HCT116 (cell line): Measurements from ENCODE around the gene RARB. TPM values are rescaled to one million over a fixed set of nuclear protein-coding genes. Genes with fewer than 3 reads are reported as not detected.

Source experiments
- ATAC-seq: fragments of 200-7000 bp; cut with Tn5 transposase; 2 replicates; pipeline ENCODE4 v1.9.1; 2020; ENCODE audit warnings: mild to moderate bottlenecking, moderate library complexity
- BruUV-seq: library from RNA; stranded (reverse); fragments of 400-500 nt; replicated peaks from 2 replicates; lab custom pipeline; 2021; lab: Mats Ljungman, UMichigan
- CTCF ChIA-PET: fragments of 300-600 bp; sonication (Branson Sonifier 250); formaldehyde crosslinking; loops from one replicate; lab custom pipeline; 2021; ENCODE audit warnings: antibody characterized with exemption; lab: Charles Lee
- POLR2A ChIA-PET: fragments of 300-600, 350-600 bp; sonication (Branson Sonifier 250); formaldehyde crosslinking; loops from one replicate; lab custom pipeline; 2021; ENCODE audit warnings: antibody characterized with exemption; lab: Charles Lee
- RAD21 ChIA-PET, 2 experiments: fragments of 300-600 bp; sonication (Branson Sonifier 250); formaldehyde crosslinking; loops; one replicate each; lab custom pipeline; 2023; ENCODE audit warnings: low total read pairs in 2 of 2; ENCODE audit not compliant: uncharacterized antibody in 2 of 2, unreplicated experiment in 2 of 2, low non-redundant PET in 1 of 2; lab: Charles Lee
- DNase-seq: peaks from one replicate; pipeline ENCODE4 v3.0.0-alpha.2; 2010; ENCODE audit warnings: low read depth, low spot score
- H2AFZ ChIP-seq: fragments of 200-600 bp; shearing (Covaris generic), sonication (generic); 2 replicates; pipeline ENCODE4 v1.6.1; 2017; ENCODE audit warnings: low read depth, mixed run types, mixed read lengths, antibody characterized with exemption, low read length; ENCODE audit not compliant: poor library complexity, severe bottlenecking
- H3K27ac ChIP-seq: 2 replicates; pipeline ENCODE4 v1.5.1; 2012; ENCODE audit warnings: low read depth, low read length
- H3K27me3 ChIP-seq: fragments of 200-600 bp; sonication (generic); 2 replicates; pipeline ENCODE4 v1.6.1; 2016; ENCODE audit warnings: mixed run types, low read length, mixed read lengths; ENCODE audit not compliant: insufficient read depth
- H3K36me3 ChIP-seq, 2 experiments: fragments of 200-500 bp in 1 of 2; fragments of 200-600 bp in 1 of 2; sonication (Bioruptor generic) in 1 of 2; sonication (generic) in 1 of 2; 2 replicates each; pipeline versions ENCODE4 v1.5.1 to v1.6.1; 2014 to 2016; ENCODE audit warnings: low read length in 2 of 2, inconsistent platforms in 1 of 2, mixed read lengths in 1 of 2, mixed run types in 1 of 2; ENCODE audit not compliant: insufficient read depth in 2 of 2, control insufficient read depth in 1 of 2
- H3K4me1 ChIP-seq, 2 experiments: fragments of 200-600 bp in 1 of 2; sonication (generic) in 1 of 2; 2 replicates each; pipeline versions ENCODE4 v1.5.1 to v1.6.1; 2012 to 2017; ENCODE audit warnings: low read length in 2 of 2, inconsistent platforms in 1 of 2, mild to moderate bottlenecking in 1 of 2, mixed read lengths in 1 of 2, mixed run types in 1 of 2, moderate library complexity in 1 of 2; ENCODE audit not compliant: insufficient read depth in 2 of 2, control insufficient read depth in 1 of 2
- H3K4me2 ChIP-seq: fragments of 200-600 bp; sonication (generic); 2 replicates; pipeline ENCODE4 v1.6.1; 2017; ENCODE audit warnings: mixed run types, low read length, mixed read lengths
- H3K4me3 ChIP-seq, 2 experiments: fragments of 200-600 bp in 1 of 2; sonication (generic) in 1 of 2; replicated peaks in 1 of 2; 2 replicates each; pipeline ENCODE4 v1.5.1; 2011 to 2016; ENCODE audit warnings: low read length in 2 of 2, control low read depth in 1 of 2, low read depth in 1 of 2, mild to moderate bottlenecking in 1 of 2, mixed read lengths in 1 of 2, mixed run types in 1 of 2
- H3K79me2 ChIP-seq: fragments of 200-600 bp; sonication (generic); 2 replicates; pipeline ENCODE4 v1.6.1; 2017; ENCODE audit warnings: mild to moderate bottlenecking, mixed run types, low read length, moderate library complexity, mixed read lengths; ENCODE audit not compliant: insufficient read depth
- H3K9ac ChIP-seq: fragments of 200-600 bp; sonication (generic); 2 replicates; pipeline ENCODE4 v1.6.1; 2016; ENCODE audit warnings: low read length, mixed read lengths
- H3K9me2 ChIP-seq: fragments of 200-600 bp; sonication (generic), shearing (Covaris generic); 2 replicates; pipeline ENCODE4 v1.6.1; 2017; ENCODE audit warnings: mixed run types, mild to moderate bottlenecking, moderate library complexity; ENCODE audit not compliant: insufficient read depth
- H3K9me3 ChIP-seq, 2 experiments: fragments of 200-500 bp in 1 of 2; fragments of 200-600 bp in 1 of 2; sonication (Bioruptor generic) in 1 of 2; sonication (generic) in 1 of 2; 2 replicates each; pipeline ENCODE4 v1.6.1; 2014 to 2017; ENCODE audit warnings: low read length in 2 of 2, mixed read lengths in 2 of 2, inconsistent platforms in 1 of 2, low read depth in 1 of 2, mild to moderate bottlenecking in 1 of 2, mixed run types in 1 of 2, moderate library complexity in 1 of 2; ENCODE audit not compliant: control insufficient read depth in 1 of 2, insufficient read depth in 1 of 2
- H4K20me1 ChIP-seq: fragments of 200-600 bp; sonication (generic), shearing (Covaris generic); 2 replicates; pipeline ENCODE4 v1.6.1; 2017; ENCODE audit warnings: mixed run types, mild to moderate bottlenecking, moderate library complexity; ENCODE audit not compliant: insufficient read depth
- ATF3 ChIP-seq: IDR thresholded peaks from 2 replicates; pipeline ENCODE4 v1.6.1; 2012
- EGR1 ChIP-seq: IDR thresholded peaks from 2 replicates; pipeline ENCODE4 v1.6.1; 2012; ENCODE audit warnings: low read depth
- EZH2 ChIP-seq: fragments of 200-600 bp; sonication (generic); IDR thresholded peaks from 2 replicates; pipeline ENCODE4 v1.6.1; 2017; ENCODE audit warnings: antibody characterized with exemption, mixed run types
- FOSL1 ChIP-seq: IDR thresholded peaks from 2 replicates; pipeline ENCODE4 v1.6.1; 2012; ENCODE audit warnings: low read depth
- JUND ChIP-seq: IDR thresholded peaks from 2 replicates; pipeline ENCODE4 v1.6.1; 2012
- POLR2A ChIP-seq: IDR thresholded peaks from 2 replicates; pipeline ENCODE4 v1.7.0; 2011; ENCODE audit warnings: borderline replicate concordance; ENCODE audit not compliant: insufficient read depth, insufficient read length; ENCODE audit errors: extremely low read depth
- POLR2AphosphoS5 ChIP-seq: IDR thresholded peaks from 2 replicates; pipeline ENCODE4 v1.6.1; 2011; ENCODE audit warnings: mild to moderate bottlenecking, low read depth, low read length, moderate library complexity
- SIN3A ChIP-seq: IDR thresholded peaks from 2 replicates; pipeline ENCODE4 v1.6.1; 2012; ENCODE audit warnings: low read depth
- SP1 ChIP-seq: IDR thresholded peaks from 2 replicates; pipeline ENCODE4 v1.6.1; 2012; ENCODE audit warnings: low read depth
- TCF7L2 ChIP-seq: IDR thresholded peaks from 2 replicates; pipeline ENCODE4 v1.7.0; 2011; ENCODE audit warnings: borderline replicate concordance, inconsistent platforms; ENCODE audit not compliant: insufficient read depth, insufficient read length; ENCODE audit errors: extremely low read depth
- ZBTB33 ChIP-seq: IDR thresholded peaks from 2 replicates; pipeline ENCODE4 v1.6.1; 2011; ENCODE audit warnings: mild to moderate bottlenecking, low read length, moderate library complexity; ENCODE audit not compliant: insufficient replicate concordance; ENCODE audit errors: extremely low read depth
- ZNF274 ChIP-seq: fragments of 200-500 bp; sonication (Bioruptor generic); IDR thresholded peaks from 2 replicates; pipeline ENCODE4 v1.6.1; 2014; ENCODE audit warnings: mild to moderate bottlenecking, low read depth, low read length, inconsistent platforms
- intact Hi-C: fragments of 100-400 bp; cut with micrococcal nuclease; formaldehyde crosslinking; loops from 2 replicates; pipeline ENCODE4 v1.10.0; 2022
- total RNA-seq: library from RNA; stranded (reverse); gene quantifications from one replicate; pipeline ENCODE4 v1.2.1, GENCODE V29; 2021; ENCODE audit not compliant: unreplicated experiment
- TF ChIP-seq, protein P1 (sequence below): IDR thresholded peaks from 2 replicates; pipeline ENCODE4 v1.6.1; 2012
- TF ChIP-seq, protein P2 (sequence below), 3 experiments: fragments of 200-600 bp in 1 of 3; sonication (generic) in 1 of 3; IDR thresholded peaks in 2 of 3; conservative IDR thresholded peaks in 1 of 3; 2 replicates each; pipeline ENCODE4 v1.5.1; 2012 to 2017; ENCODE audit warnings: low read depth in 2 of 3, low read length in 2 of 3, antibody characterized with exemption in 1 of 3, borderline replicate concordance in 1 of 3, control low read depth in 1 of 3, mild to moderate bottlenecking in 1 of 3, mixed read lengths in 1 of 3, mixed run types in 1 of 3, moderate library complexity in 1 of 3; ENCODE audit not compliant: insufficient read depth in 1 of 3
- TF ChIP-seq, protein P3 (sequence below): IDR thresholded peaks from 2 replicates; pipeline ENCODE4 v1.6.1; 2012; ENCODE audit warnings: low read depth

The RARB gene
- total RNA-seq, 1 experiment from 2014 or later: not detected

GRCh38 chr3:25610779-25611178 is 182.7 kb downstream of the RARB start (continued):
- no peak for TF ChIP-seq ZBTB33

- Histone ChIP-seq H3K4me1 (no peaks in the 10 kb centered on the region), H3K27ac (no peak overlapping the region), H3K4me3 (no peak overlapping the region), H3K9me3 (no peaks in the 10 kb centered on the region), H3K4me2 (no peak overlapping the region), H3K36me3 (peaks cover 9 to 44% of the 10 kb centered on the region in 2 experiments), H2AFZ (no peak overlapping the region), H4K20me1 (no peaks in the 10 kb centered on the region), H3K9me2 (no peaks in the 10 kb centered on the region), H3K27me3 (no peaks in the 10 kb centered on the region), H3K79me2 (no peaks in the 10 kb centered on the region), H3K9ac (no peak overlapping the region)
- POLR2A ChIA-PET: no interaction called here
- CTCF ChIA-PET: no interaction called here
- ATAC-seq (no peak), DNase-seq (no peak)
- intact Hi-C loops: no loop called here
- no TSS peak for BruUV-seq
- RAD21 ChIA-PET: no interaction called here
- TF ChIP-seq ZBTB33 (no peak), POLR2AphosphoS5 (no peak), ZNF274 (no peak), SP1 (no peak), EGR1 (no peak), ATF3 (no peak), EZH2 (no peak), JUND (no peak), SIN3A (no peak), FOSL1 (no peak), TCF7L2 (no peak), POLR2A (no peak)
- TF ChIP-seq, protein P1, sequence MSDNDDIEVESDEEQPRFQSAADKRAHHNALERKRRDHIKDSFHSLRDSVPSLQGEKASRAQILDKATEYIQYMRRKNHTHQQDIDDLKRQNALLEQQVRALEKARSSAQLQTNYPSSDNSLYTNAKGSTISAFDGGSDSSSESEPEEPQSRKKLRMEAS: no peak
- TF ChIP-seq, protein P2, sequence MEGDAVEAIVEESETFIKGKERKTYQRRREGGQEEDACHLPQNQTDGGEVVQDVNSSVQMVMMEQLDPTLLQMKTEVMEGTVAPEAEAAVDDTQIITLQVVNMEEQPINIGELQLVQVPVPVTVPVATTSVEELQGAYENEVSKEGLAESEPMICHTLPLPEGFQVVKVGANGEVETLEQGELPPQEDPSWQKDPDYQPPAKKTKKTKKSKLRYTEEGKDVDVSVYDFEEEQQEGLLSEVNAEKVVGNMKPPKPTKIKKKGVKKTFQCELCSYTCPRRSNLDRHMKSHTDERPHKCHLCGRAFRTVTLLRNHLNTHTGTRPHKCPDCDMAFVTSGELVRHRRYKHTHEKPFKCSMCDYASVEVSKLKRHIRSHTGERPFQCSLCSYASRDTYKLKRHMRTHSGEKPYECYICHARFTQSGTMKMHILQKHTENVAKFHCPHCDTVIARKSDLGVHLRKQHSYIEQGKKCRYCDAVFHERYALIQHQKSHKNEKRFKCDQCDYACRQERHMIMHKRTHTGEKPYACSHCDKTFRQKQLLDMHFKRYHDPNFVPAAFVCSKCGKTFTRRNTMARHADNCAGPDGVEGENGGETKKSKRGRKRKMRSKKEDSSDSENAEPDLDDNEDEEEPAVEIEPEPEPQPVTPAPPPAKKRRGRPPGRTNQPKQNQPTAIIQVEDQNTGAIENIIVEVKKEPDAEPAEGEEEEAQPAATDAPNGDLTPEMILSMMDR (IDR thresholded peaks at IDR 0.05 in 2 of 3, conservative IDR thresholded peaks at IDR 0.05 in 1 of 3; ENCODE audit: borderline replicate concordance in 1 of 3, insufficient read depth in 1 of 3, low read depth in 2 of 3, low read length in 2 of 3): no peak
- TF ChIP-seq, protein P3, sequence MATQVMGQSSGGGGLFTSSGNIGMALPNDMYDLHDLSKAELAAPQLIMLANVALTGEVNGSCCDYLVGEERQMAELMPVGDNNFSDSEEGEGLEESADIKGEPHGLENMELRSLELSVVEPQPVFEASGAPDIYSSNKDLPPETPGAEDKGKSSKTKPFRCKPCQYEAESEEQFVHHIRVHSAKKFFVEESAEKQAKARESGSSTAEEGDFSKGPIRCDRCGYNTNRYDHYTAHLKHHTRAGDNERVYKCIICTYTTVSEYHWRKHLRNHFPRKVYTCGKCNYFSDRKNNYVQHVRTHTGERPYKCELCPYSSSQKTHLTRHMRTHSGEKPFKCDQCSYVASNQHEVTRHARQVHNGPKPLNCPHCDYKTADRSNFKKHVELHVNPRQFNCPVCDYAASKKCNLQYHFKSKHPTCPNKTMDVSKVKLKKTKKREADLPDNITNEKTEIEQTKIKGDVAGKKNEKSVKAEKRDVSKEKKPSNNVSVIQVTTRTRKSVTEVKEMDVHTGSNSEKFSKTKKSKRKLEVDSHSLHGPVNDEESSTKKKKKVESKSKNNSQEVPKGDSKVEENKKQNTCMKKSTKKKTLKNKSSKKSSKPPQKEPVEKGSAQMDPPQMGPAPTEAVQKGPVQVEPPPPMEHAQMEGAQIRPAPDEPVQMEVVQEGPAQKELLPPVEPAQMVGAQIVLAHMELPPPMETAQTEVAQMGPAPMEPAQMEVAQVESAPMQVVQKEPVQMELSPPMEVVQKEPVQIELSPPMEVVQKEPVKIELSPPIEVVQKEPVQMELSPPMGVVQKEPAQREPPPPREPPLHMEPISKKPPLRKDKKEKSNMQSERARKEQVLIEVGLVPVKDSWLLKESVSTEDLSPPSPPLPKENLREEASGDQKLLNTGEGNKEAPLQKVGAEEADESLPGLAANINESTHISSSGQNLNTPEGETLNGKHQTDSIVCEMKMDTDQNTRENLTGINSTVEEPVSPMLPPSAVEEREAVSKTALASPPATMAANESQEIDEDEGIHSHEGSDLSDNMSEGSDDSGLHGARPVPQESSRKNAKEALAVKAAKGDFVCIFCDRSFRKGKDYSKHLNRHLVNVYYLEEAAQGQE: no peak
Observed at GRCh38 chr3:25611193-25611592, 183.1 kb downstream of the RARB start.
